HG02571 (cell line): ENCODE data around the gene TEC.
"Not testable (repeated sequence)": the region's sequence is repeated elsewhere in the genome, so short reads cannot be mapped to it uniquely, and the experiment has no call there.

Experiments used
- ATAC-seq: cut with Tn5 transposase; IDR thresholded peaks from one replicate; pipeline ENCODE4 v1.9.1; 2021; ENCODE audit warnings: mild to moderate bottlenecking, moderate library complexity; ENCODE audit not compliant: unreplicated experiment

Gene TEC

DNA sequence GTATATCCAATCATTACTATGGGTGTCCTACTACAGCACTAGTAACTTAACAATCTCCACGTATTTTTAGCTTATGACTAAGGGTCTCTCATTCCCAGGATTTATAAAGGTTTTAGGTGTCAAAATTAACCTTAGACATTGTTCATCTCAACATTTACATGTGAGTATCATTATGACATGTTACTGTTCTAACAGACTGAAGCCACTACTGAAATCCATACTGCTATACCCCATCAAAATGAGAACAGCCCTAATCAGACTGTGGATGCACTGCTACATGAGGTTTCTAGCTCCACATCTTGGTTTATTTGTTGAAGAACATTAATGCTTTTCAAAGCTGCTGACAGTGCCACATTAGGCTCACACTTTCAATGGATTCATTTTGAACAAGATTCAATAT lies 100.0 kb downstream of the TEC start:
- no peak for ATAC-seq

DNA sequence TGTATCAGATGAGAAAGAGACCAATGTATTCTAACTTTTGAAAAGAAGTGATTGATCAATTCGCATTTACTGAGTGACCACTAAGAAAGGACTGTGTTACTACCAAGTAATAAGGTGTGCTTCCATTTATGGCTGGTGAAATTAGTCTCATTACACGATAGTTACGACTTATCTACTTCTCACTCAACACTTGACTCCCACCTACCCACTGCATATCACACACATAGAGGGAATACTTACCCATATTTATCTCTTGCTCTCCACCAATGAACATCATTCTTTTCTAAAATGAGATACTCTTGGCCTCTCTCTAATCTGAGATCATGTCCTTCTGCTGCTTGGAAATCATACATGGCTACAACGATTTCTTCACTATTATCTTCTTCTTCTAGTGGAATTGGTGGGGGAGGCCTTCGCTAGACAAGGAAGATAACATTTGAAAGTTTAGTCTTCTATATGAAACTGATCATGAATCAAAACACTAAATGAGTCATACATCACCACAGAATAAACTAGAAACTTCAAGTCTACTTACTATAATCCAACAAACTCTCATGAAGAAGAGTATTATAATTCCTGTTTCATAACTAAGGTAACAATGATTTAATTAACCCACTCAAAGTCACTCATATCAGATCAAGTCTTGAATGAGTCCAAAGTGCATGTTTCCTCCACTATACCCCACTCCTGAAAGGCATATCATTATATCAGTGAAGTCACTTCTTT lies 101.9 kb downstream of the TEC start:
- ATAC-seq: no peak

DNA sequence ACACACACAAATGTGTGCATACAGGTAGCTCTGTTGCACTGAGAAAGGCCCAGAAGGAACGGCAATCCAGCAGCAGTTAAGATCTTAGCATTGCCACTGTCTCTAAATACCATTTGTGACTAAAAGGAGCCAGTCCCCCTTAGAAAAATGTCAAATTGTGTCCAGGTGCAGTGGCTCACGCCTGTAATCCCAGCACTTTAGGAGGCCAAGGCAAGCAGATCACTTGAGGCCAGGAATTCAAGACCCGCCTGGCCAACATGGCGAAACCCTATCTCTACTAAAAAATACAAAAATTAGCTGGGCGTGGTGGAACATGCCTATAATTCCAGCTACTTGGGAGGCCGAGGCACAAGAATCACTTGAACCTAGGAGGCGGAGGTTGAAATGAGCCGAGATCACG lies 105.1 kb downstream of the TEC start:
- ATAC-seq: not testable (repeated sequence)

DNA sequence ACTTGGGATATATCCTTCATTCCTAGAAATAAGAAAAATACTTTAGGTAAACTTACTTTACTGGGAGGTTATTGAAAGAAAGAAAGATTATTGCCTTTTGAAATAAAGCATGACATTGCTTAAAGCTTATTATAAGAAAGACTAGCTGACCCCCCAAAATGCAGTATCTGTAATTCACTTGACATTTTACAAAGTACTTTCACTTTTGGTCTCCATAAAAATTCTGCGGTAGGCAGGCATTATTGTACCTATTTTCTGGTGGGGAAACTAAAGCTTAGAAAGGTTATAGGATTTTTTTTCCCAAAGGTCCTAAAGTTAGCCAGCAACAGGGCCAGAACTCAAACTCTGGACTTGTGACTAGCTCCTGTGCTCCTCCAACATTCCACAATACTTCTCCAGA lies 105.9 kb downstream of the TEC start:
- no peak for ATAC-seq

DNA sequence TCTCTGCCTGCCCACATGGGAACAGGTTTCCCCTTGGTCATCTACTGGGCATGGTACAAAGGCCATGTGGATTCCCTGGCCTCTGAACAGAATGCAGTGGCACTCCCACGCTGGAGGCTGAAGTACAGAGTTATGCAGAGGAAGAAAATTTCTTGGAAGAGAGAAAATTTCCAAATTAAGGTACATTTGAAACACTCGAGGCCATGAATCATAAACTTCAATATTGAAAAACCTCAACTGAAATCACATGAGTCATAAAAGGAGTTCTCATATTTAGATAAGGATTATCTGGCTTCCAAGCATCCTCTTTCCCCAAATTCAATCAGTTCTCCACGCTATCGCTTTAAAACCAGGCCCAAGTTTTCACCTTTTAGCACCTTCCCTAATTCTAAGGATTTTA lies 107.5 kb downstream of the TEC start:
- ATAC-seq: no peak

DNA sequence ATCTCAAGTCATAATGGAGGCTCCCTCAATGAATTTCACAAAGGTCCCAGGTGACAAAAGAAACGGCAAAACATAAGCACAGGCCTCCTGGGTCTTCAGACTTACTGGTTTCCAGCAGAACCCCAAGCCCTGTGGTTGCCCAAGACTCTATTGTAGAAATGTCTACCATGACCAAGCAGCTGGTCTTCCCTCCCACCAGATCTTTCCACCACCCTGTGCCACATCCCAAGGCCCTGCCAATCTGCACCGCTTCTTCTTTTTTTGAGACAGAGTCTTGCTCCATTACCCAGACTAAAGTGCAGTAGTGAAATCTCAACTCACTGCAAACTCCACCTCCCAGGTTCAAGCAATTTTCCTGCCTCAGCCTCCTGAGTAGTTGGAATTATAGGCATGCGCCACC lies 112.4 kb downstream of the TEC start:
- ATAC-seq: no peak

DNA sequence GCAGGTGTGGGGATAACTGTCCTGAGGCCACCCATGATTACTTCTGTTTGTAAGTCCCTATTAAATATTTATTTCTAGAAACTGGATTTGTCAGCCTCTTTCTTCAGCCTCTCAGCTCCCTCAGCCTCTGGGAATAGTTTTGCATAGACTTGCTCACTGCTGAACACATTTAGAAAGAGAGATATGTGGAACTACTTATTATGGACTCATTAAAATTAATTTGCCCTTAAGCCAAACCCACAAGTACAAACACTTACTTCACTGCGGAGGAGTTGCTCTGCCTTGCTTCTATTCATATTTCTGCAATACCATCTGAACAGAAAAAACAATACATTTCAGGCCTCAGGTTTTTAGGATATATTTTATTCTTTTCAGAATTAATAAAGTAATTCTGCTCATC lies 113.2 kb downstream of the TEC start:
- ATAC-seq: no peak

DNA sequence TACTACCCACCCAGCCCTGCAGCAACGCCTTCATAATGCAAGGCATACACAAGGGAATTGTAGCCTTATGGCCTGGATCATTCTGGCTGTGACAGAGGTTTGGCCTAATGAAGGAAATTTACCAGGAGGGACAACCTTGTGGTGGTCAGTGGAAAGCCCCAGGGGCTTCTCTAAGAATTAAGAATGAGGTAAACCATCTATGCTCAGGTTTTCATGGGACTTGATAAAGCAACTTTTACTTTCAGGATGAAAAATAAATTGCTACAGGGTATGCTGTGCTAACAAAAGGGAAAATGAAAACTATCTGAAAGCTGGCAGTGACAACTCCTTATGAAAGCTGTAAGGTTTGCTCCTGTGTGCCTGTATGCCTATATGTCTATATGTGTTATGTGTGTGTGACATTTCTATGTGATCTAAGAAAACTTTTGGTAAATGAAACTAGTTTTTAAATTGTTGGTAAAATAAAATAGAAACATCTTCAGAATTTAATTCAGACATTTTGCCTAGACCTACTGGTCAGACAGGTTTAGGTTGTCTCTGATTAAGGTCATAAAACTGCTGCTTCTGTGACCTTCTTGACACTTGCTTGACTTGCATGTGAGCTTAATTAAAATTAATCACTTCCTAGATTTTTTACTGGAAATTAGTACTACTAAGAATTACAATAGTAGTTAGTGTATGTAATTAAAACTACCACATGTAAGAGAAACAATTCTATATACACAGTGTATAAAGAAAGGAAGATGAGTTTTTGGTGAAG lies 115.7 kb downstream of the TEC start:
- ATAC-seq: no peak

DNA sequence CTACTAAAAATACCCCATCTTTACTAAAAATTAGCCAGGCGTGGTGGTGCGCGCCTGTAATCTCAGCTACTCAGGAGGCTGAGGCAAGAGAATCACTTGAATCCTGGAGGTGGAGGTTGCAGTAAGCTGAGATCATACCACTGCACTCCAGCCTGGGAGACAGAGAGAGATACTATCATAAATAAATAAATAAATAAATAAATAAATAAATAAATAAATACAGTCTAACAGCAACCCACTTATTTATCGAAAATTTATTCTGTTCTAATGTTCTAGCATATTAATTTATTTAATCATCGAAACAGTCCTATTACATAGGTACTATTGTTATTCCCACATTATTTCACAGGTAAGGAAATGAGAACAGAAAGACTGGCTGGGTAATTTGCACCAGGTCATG lies 117.4 kb downstream of the TEC start:
- no peak for ATAC-seq

DNA sequence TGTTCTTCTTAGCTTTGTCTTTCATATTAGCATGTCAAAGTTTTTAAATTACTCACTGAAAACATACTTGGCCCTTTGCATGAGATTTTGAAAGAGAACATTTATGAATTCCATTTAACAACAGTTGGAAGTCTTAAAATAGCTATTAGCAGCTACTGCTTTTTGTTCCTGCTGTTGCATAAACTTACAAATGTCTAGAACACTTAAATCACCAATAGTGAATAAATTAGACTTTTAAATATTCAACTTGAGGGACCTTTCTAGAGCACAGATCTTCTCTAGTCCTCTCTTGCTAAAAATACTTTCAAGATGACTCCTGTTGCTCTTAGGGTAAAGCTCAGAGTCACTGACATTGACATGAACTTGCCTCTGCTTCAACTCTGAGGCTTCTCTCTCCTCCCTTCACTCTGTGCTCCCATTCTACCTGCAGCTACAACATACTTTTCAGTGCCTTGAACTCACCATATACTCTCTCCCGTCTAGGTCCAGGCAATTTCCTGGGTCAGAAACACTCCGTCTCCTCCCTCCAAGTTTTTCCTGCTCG lies 119.7 kb downstream of the TEC start:
- ATAC-seq: no peak

DNA sequence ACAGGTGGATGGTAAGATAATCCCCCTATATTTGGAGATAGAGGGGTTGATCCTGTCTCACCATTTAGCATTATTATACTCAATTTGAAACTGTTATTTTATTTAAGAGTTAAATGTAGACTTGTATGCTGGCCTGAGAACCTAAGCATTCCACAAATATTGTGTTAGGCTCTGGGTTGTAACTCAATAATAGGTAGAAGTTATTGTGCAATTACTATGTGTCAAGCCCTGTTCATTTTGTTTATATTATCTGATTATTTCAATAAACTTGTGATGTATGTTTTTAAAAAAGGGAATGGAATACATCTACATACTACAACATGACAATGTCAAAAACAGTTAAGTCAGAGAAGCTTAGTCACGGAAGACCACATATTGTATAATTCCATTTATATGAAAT lies 122.0 kb downstream of the TEC start:
- no peak for ATAC-seq

DNA sequence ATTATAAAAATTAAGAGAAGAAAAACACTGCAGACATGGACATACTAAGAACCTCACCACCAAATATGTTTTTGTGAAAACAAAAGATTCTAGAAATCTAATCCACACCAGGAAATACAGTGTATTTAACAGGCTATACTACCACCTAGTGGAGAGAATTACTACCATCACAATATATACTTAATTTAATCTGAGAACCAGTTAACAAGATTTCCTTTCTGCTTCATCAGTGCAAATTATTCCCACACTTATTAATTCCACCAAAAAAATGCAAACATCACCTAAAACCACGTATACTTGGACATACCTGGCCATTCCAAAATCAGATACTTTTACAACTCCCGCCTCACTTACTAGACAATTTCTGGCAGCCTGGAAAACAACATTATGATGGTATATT lies 128.6 kb downstream of the TEC start:
- no peak for ATAC-seq

DNA sequence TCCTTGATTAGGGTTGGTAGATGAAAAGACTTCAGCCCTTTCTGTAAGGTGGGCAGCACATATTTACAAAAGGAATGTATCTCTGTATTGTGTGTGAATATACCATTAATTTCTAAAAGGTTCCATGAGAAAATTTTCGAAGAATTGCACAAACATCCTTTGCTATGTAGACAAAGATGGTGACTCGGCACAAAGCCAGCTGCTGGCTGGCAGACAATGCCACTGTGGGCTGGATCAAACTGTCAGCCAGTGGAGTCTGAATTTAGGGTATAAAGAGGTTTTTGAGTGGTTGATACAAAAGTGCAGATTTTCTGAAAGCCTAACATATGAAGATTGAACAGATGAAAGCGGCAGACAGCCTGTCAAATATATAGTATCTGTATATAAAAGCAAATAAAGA lies 129.9 kb downstream of the TEC start:
- ATAC-seq: no peak

DNA sequence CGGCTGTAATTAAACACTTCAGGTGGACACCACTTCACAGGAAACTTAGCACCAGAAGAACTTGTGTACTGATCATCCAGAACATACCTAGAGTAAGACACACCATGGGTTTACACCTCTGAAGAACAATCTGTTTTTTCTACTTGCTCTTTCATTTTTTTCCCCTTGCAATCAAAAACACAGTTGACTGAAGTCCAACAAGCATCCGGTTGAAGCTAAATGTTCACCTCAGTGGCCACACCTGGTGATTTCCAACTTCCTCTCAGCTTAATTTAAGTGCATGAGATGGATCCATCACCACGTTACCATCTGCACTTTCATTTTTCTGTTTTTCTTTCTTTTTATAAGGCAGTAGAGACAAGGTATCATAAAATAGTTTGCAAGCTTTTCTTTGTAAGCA lies 130.7 kb downstream of the TEC start:
- ATAC-seq: peak; percentile 67

DNA sequence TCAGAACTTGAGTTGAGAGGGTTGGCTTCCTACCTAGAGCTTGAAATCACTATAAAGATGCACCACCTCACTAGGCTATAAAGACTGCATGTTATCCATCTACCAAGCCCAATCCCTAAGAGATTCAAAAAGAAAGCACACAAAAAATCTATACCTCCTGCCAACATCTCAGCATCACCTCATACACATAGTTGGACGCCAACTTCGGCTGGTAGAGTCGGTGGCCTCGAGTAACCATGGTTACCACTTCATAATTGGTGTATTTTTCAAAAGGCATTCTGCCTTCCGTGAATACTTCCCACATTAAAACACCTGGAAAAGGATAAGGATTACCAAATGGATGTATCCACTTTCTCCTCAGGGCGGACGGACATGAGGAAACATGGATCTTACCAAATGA lies 131.1 kb downstream of the TEC start:
- no peak for ATAC-seq

DNA sequence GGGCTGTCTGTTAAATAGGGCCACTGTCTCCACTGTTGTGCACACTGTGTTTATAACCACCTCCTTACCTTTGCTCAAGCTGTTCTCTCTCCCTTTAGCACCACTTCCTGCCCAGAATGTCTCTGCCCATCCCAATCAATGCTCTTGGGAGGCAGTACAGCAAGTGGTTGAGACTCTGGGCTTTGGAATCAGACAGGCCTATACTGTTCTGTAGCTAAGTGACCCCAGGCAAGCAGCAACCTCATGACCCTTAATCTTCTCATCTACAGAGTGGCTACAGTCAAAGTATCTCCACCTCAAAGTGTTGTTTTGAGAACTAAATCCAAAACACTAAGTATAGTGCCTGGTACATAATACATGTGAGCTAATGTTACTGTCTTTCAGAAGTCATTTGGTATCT lies 131.8 kb downstream of the TEC start:
- ATAC-seq: no peak

DNA sequence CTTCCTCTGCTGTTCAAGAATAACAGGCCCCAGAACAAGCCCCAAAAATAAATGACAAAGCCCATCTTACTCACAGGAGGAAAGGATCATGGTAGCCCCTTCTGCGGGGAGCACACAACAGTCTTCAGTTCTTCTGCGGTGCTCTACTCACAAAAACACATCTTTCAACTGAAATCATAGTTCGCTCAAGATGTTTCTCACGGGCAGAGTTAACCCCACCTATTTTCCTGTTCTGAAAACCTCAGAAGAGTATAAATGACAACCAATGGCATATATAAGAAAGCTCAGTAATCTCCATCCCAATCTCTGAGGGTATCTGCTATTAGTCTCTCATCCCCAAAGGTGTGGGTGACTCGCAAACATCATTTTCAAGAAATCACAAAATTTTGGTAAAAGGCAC lies 135.6 kb downstream of the TEC start, which contains the start of gene TXK:
TXK (minus strand) TSS at position 170 of the 400 bp plus-strand sequence; CDS start at position 90, 80 bp downstream.
- no peak for ATAC-seq

DNA sequence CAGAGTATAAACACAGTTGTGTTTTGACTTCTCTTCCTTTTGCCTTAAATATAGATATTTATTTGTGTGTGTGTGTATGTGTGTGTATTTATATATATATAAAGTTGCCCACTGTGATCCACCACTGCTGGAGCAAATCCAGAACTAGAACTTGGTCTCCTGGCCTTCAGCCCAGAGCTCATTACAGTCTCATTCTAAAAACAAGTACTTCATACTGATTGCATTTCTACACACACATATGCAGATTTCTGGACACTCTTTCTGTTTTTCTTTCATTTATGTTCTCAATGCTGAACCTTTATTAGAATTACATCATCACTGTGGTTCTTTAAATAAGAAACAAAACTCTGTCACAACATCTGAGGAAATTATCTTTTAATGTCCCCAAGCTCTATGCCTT lies 136.0 kb downstream of the TEC start:
- ATAC-seq: no peak

DNA sequence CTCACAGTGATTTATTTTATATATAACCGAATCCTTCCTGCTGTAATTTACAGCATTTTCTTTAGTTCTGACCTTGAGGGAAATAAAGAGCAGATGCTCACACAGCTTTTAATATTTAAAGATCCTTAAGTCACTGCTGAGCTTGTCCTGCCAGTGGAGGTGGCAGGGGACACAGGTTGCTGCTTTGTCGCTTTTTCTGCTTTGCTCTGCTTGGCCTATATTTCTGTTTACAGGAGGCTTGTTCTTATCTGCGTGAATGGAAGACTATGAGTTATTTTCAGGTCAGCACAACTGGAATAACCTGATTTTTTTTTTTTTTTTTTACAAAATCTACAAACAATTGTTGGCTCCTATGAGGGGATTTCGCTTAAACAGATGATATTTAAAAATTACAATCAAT lies 137.9 kb downstream of the TEC start:
- no peak for ATAC-seq

DNA sequence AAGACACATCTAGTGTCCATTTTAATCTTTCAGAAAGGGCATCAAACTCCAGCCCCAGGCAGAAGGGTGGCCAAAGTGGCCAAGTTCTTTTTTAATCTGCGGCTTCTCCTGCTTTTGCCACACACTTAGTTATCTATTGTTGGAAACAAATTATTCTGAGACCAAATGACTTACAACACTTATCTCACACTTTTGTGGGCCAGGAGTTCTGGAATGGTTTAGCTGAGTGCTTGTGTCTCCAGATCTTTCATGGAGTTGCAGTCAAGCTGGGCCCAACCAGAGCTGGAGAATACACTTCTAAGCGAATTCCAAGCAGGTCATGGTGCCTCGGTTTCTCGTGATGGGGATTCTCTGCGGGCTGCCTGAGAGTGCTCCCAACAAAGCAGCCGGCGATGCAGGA lies 139.5 kb downstream of the TEC start:
- ATAC-seq: no peak

DNA sequence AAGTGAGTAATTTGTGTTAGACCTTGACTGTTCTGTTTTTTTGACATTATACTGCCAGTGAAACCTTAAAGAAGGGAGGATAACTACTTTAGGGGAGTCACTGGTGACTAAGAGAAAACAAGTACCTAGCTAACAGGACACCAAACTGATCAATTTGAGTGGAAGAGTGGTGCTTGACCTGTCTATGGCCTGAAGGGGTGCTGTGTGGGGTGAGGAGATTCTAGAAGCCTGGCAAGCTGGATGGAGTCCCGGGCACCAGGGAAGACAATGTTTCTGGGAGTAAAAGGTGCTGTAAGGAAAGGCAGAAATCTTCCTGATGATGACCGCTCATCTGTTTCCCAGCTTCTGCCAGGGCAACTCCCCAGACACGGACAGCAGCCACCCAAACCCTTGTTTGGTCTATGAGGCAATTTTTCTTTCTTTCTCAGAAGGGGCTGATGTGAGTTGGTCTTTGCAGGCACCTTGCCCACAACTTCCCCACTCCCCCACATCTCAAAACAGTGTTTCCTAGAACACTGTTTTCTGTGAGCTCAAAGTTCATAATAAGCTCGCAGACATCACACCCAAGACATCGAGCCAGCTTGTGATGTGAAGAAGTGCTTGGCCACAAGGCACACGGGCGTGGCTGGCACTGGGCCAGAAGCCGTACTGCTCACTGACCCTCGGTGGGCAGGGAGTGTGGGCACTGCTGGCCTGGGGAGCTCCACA lies 140.2 kb downstream of the TEC start:
- ATAC-seq: no peak
